Activated CD8-positive, alpha-beta memory T cell treated with anti-CD3 and anti-CD28 coated beads, Interleukin-2, amount 10 ng/mL, durations not matched to agents 7 days and 5 days (primary cell): Measurements from ENCODE around the gene IL17RA. TPM values are rescaled to one million over a fixed set of nuclear protein-coding genes. Genes with fewer than 3 reads are reported as not detected.
"Not testable (repeated sequence)": the region's sequence is repeated elsewhere in the genome, so short reads cannot be mapped to it uniquely, and the experiment has no call there.

Experiments used
- ATAC-seq: fragments of 150-1000 bp; cut with Tn5 transposase; one replicate; pipeline ENCODE4 v1.10.0; 2021; ENCODE audit warnings: moderate library complexity
- CTCF ChIA-PET: fragments of 350-600 bp; sonication (Branson Sonifier 250); formaldehyde crosslinking; loops from one replicate; lab custom pipeline; 2021; ENCODE audit warnings: antibody characterized with exemption; lab: Charles Lee
- DNase-seq: peaks from one replicate; pipeline ENCODE4 v3.0.0-alpha.2; 2020
- H3K27ac Mint-ChIP-seq: one replicate; pipeline ENCODE4 v1.8.0; 2021; ENCODE audit warnings: mild to moderate bottlenecking, mixed read lengths
- H3K27me3 Mint-ChIP-seq: one replicate; pipeline ENCODE4 v1.8.0; 2021; ENCODE audit warnings: mixed read lengths
- H3K36me3 Mint-ChIP-seq: one replicate; pipeline ENCODE4 v1.8.0; 2021; ENCODE audit warnings: mild to moderate bottlenecking, mixed read lengths
- H3K4me1 Mint-ChIP-seq: one replicate; pipeline ENCODE4 v1.8.0; 2021; ENCODE audit warnings: mixed read lengths
- H3K4me3 Mint-ChIP-seq: one replicate; pipeline ENCODE4 v1.8.0; 2021; ENCODE audit warnings: mild to moderate bottlenecking, moderate library complexity, mixed read lengths
- H3K9me3 Mint-ChIP-seq: one replicate; pipeline ENCODE4 v1.8.0; 2022; ENCODE audit warnings: low read depth, mixed read lengths
- total RNA-seq, 2 experiments: library from RNA; stranded (reverse); gene quantifications; one replicate each; pipeline ENCODE4 v1.2.3, GENCODE V29; 2021

Gene IL17RA
- total RNA-seq, 2 experiments from 2014 or later = 22.5 to 25.1 TPM

- DNase-seq (no peak), ATAC-seq (no peak)
- H3K27me3 Mint-ChIP-seq = no peaks in the 10 kb centered on the region
- H3K4me3 Mint-ChIP-seq = no peak overlapping the region
- no peak overlapping the region for H3K27ac Mint-ChIP-seq
- CTCF ChIA-PET = no interaction called here
- H3K36me3 Mint-ChIP-seq = peaks cover 19% of the 10 kb centered on the region
- H3K4me1 Mint-ChIP-seq = no peaks in the 10 kb centered on the region
- H3K9me3 Mint-ChIP-seq = no peaks in the 10 kb centered on the region
Observed at GRCh38 chr22:17143101-17143500, 58.3 kb downstream of the IL17RA start.

GRCh38 chr22:17143826-17144225 lies 59.0 kb downstream of the IL17RA start:
- Mint-ChIP-seq H3K27ac (no peak overlapping the region), H3K27me3 (no peaks in the 10 kb centered on the region), H3K9me3 (no peaks in the 10 kb centered on the region), H3K4me1 (peaks cover 5% of the 10 kb centered on the region), H3K4me3 (no peak overlapping the region), H3K36me3 (peaks cover 16% of the 10 kb centered on the region)
- DNase-seq (no peak), ATAC-seq (no peak)
- CTCF ChIA-PET = no interaction called here

- CTCF ChIA-PET = interaction anchor here (1.4 kb wide), 1 partner anchor 27 kb away, joined by 8 read pairs; no protein-coding TSS in a partner anchor
- Mint-ChIP-seq H3K27me3 (no peaks in the 10 kb centered on the region), H3K9me3 (no peaks in the 10 kb centered on the region), H3K27ac (no peak overlapping the region), H3K4me3 (no peak overlapping the region), H3K4me1 (peaks cover 8% of the 10 kb centered on the region), H3K36me3 (peaks cover 14% of the 10 kb centered on the region)
- ATAC-seq = no peak
- DNase-seq = no peak
Observed at GRCh38 chr22:17145021-17145680, 60.4 kb downstream of the IL17RA start.

GRCh38 chr22:17147458-17147857 lies 62.7 kb downstream of the IL17RA start:
- H3K4me3 Mint-ChIP-seq, CTCF ChIA-PET, H3K27ac Mint-ChIP-seq, DNase-seq, H3K27me3 Mint-ChIP-seq, ATAC-seq, H3K36me3 Mint-ChIP-seq, H3K9me3 Mint-ChIP-seq: not testable (repeated sequence)
- H3K4me1 Mint-ChIP-seq = peaks cover 10% of the 10 kb centered on the region

- H3K4me3 Mint-ChIP-seq = no peak overlapping the region
- peaks cover 8% of the 10 kb centered on the region for H3K36me3 Mint-ChIP-seq
- no peak overlapping the region for H3K27ac Mint-ChIP-seq
- H3K27me3 Mint-ChIP-seq = no peaks in the 10 kb centered on the region
- CTCF ChIA-PET = interaction anchor here (1.3 to 2.2 kb wide), 2 partner anchors 8 to 23 kb away, joined by 4 to 11 read pairs; no protein-coding TSS in a partner anchor
- no peak for DNase-seq
- H3K9me3 Mint-ChIP-seq = no peaks in the 10 kb centered on the region
- H3K4me1 Mint-ChIP-seq = peaks cover 10% of the 10 kb centered on the region
- no peak for ATAC-seq
Observed at GRCh38 chr22:17149076-17149815, 64.4 kb downstream of the IL17RA start.

- Mint-ChIP-seq H3K9me3 (no peaks in the 10 kb centered on the region), H3K27me3 (no peaks in the 10 kb centered on the region), H3K4me3 (no peak overlapping the region), H3K4me1 (peaks cover 28% of the 10 kb centered on the region), H3K36me3 (peaks cover 6% of the 10 kb centered on the region), H3K27ac (no peak overlapping the region)
- ATAC-seq (no peak), DNase-seq (no peak)
- CTCF ChIA-PET = interaction anchor here (2.1 kb wide), 1 partner anchor 19 kb away, joined by 6 read pairs; no protein-coding TSS in a partner anchor
Observed at GRCh38 chr22:17152340-17152739, 67.5 kb downstream of the IL17RA start.

GRCh38 chr22:17152971-17153370 lies 68.2 kb downstream of the IL17RA start:
- Mint-ChIP-seq H3K4me3 (no peak overlapping the region), H3K27me3 (no peaks in the 10 kb centered on the region), H3K27ac (no peak overlapping the region), H3K9me3 (no peaks in the 10 kb centered on the region), H3K4me1 (peaks cover 32% of the 10 kb centered on the region), H3K36me3 (peaks cover 2% of the 10 kb centered on the region)
- CTCF ChIA-PET = interaction anchor here (2.1 kb wide), 1 partner anchor 19 kb away, joined by 6 read pairs; no protein-coding TSS in a partner anchor
- ATAC-seq = no peak
- DNase-seq = no peak

- CTCF ChIA-PET = interaction anchor here (0.9 to 10.4 kb wide), 2 partner anchors 18 to 346 kb away, joined by 3 to 87 read pairs; no protein-coding TSS in a partner anchor
- no peak overlapping the region for H3K4me3 Mint-ChIP-seq
- H3K4me1 Mint-ChIP-seq = peaks cover 32% of the 10 kb centered on the region
- ATAC-seq (no peak), DNase-seq (no peak)
- no peaks in the 10 kb centered on the region for H3K9me3 Mint-ChIP-seq
- no peak overlapping the region for H3K27ac Mint-ChIP-seq
- peaks cover 7% of the 10 kb centered on the region for H3K36me3 Mint-ChIP-seq
- H3K27me3 Mint-ChIP-seq = no peaks in the 10 kb centered on the region
Observed at GRCh38 chr22:17155941-17156340, 71.1 kb downstream of the IL17RA start.

GRCh38 chr22:17157714-17158113 lies 72.9 kb downstream of the IL17RA start:
- H3K4me3 Mint-ChIP-seq = peak overlapping the region; percentile 82
- H3K27ac Mint-ChIP-seq = peak overlapping the region; percentile 3
- CTCF ChIA-PET = interaction anchor here (0.9 to 10.4 kb wide), 8 partner anchors 16 to 344 kb away, joined by 3 to 87 read pairs (median 3); partner anchors contain the start of gene IL17RA
- no peaks in the 10 kb centered on the region for H3K27me3 Mint-ChIP-seq
- H3K36me3 Mint-ChIP-seq = peaks cover 6% of the 10 kb centered on the region
- H3K4me1 Mint-ChIP-seq = peaks cover 30% of the 10 kb centered on the region
- no peaks in the 10 kb centered on the region for H3K9me3 Mint-ChIP-seq
- ATAC-seq (no peak), DNase-seq (no peak)

GRCh38 chr22:17158176-17158567 lies 73.4 kb downstream of the IL17RA start:
- ATAC-seq = no peak
- H3K4me3 Mint-ChIP-seq = peak overlapping the region; percentile 82
- H3K27me3 Mint-ChIP-seq = no peaks in the 10 kb centered on the region
- H3K36me3 Mint-ChIP-seq = peaks cover 5% of the 10 kb centered on the region
- CTCF ChIA-PET = interaction anchor here (0.9 to 10.4 kb wide), 9 partner anchors 15 to 344 kb away, joined by 3 to 87 read pairs (median 3); partner anchors contain the start of gene IL17RA
- peaks cover 30% of the 10 kb centered on the region for H3K4me1 Mint-ChIP-seq
- no peak for DNase-seq
- H3K27ac Mint-ChIP-seq = peak overlapping the region; percentile 76
- no peaks in the 10 kb centered on the region for H3K9me3 Mint-ChIP-seq

- no peaks in the 10 kb centered on the region for H3K9me3 Mint-ChIP-seq
- CTCF ChIA-PET = interaction anchor here (0.9 to 10.4 kb wide), 7 partner anchors 15 to 343 kb away, joined by 3 to 87 read pairs (median 3); no protein-coding TSS in a partner anchor
- peak within 1 kb of the TSS; percentile 76 for H3K27ac Mint-ChIP-seq
Observed at GRCh38 chr22:17158568-17159503, 74.0 kb downstream of the IL17RA start, which contains the start of gene HDHD5. Gene HDHD5, minus strand, starts transcription at chr22:17159277. Its CDS starts 26 bp downstream, at chr22:17159251.

GRCh38 chr22:17159504-17159951 lies 74.7 kb downstream of the IL17RA start:
- Mint-ChIP-seq H3K27ac (peak overlapping the region; percentile 64), H3K4me3 (peak overlapping the region; percentile 82), H3K9me3 (no peaks in the 10 kb centered on the region), H3K27me3 (no peaks in the 10 kb centered on the region), H3K4me1 (peaks cover 30% of the 10 kb centered on the region), H3K36me3 (peaks cover 5% of the 10 kb centered on the region)
- CTCF ChIA-PET = interaction anchor here (0.9 to 10.4 kb wide), 4 partner anchors 14 to 342 kb away, joined by 3 to 87 read pairs (median 6); no protein-coding TSS in a partner anchor
- ATAC-seq (peak; percentile 46), DNase-seq (peak; percentile 70)

More at GRCh38 chr22:17158568-17159503, 74.0 kb downstream of the IL17RA start, which contains the start of gene HDHD5:
- peaks cover 5% of the 10 kb centered on the region for H3K36me3 Mint-ChIP-seq
- peaks cover 30% of the 10 kb centered on the region for H3K4me1 Mint-ChIP-seq
- peak within 1 kb of the TSS; percentile 82 for H3K4me3 Mint-ChIP-seq
- peak; percentile 91 for DNase-seq
- ATAC-seq = peak; percentile 86
- H3K27me3 Mint-ChIP-seq = no peaks in the 10 kb centered on the region
